ENCODE data around the gene IHH. TPM values are rescaled to one million over a fixed set of nuclear protein-coding genes. Genes with fewer than 3 reads are reported as not detected.

The IHH gene
- total RNA-seq, 2 experiments from 2014 or later = not detected

DNA sequence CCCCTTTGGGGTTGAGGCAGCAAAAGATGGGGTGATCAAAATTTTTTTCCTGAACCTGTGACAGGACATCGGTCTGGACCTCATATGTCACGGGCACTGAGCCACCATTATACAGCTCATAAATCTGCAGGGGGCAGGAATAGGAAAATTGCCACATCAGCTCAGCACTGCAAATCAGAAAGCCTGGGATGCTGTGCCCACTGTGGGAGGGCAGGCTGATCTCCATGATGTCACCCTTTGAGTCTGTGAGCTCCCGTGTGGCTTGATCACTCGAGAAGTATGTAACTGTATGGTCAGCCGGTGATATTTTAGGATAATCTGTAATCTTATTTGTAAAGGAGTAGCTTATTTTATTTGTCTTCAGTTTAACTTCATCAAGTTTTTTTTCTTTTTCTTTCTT lies 49.8 kb downstream of the IHH start:
- no peak for DNase-seq
- no peaks in the 10 kb centered on the region for H3K36me3 Mint-ChIP-seq
- H3K9me3 Mint-ChIP-seq = no peaks in the 10 kb centered on the region
- no peak overlapping the region for H3K27ac Mint-ChIP-seq
- no peak for ATAC-seq (ENCODE audit: low read depth)
- POLR2A ChIA-PET = interaction anchor here (0.8 kb wide), 1 partner anchor 34 kb away, joined by 13 read pairs; no protein-coding TSS in a partner anchor
- H3K27me3 Mint-ChIP-seq = peaks cover 19% of the 10 kb centered on the region
- H3K4me1 Mint-ChIP-seq = no peaks in the 10 kb centered on the region
- H3K4me3 Mint-ChIP-seq = no peak overlapping the region

GRCh38 chr2:219010162-219010756 lies 50.5 kb downstream of the IHH start:
- peaks cover 25% of the 10 kb centered on the region for H3K27me3 Mint-ChIP-seq
- no peaks in the 10 kb centered on the region for H3K4me1 Mint-ChIP-seq
- ATAC-seq (ENCODE audit: low read depth) = peak; percentile 45
- no peak overlapping the region for H3K27ac Mint-ChIP-seq
- H3K9me3 Mint-ChIP-seq = no peaks in the 10 kb centered on the region
- POLR2A ChIA-PET = interaction anchor here (0.8 kb wide), 1 partner anchor 34 kb away, joined by 13 read pairs; no protein-coding TSS in a partner anchor
- no peak for DNase-seq
- H3K4me3 Mint-ChIP-seq = no peak overlapping the region
- no peaks in the 10 kb centered on the region for H3K36me3 Mint-ChIP-seq

GRCh38 chr2:219009294-219009693 lies 51.4 kb downstream of the IHH start:
- Mint-ChIP-seq H3K27me3 (peaks cover 31% of the 10 kb centered on the region), H3K9me3 (no peaks in the 10 kb centered on the region), H3K4me3 (no peak overlapping the region), H3K36me3 (no peaks in the 10 kb centered on the region), H3K4me1 (no peaks in the 10 kb centered on the region), H3K27ac (no peak overlapping the region)
- POLR2A ChIA-PET = no interaction called here
- DNase-seq (no peak), ATAC-seq (ENCODE audit: low read depth) (no peak)

Small RNA genes within 50 kb of the gene (microRNA-seq; reads per million reads assigned to microRNA genes)
- not detected for gene MIR3131

Other genes with a start within 250 kb of the IHH start
- not detected for gene PRKAG3, start 229.1 kb downstream of the IHH start, total RNA-seq
- not detected for gene WNT6, start 201.1 kb downstream of the IHH start, total RNA-seq
- 1 to 10 TPM; 1.9 to 2.5 TPM for gene WNT10A, start 180.1 kb downstream of the IHH start, total RNA-seq
- not detected for gene CDK5R2, start 101.3 kb downstream of the IHH start, total RNA-seq
- gene FEV, start 75.7 kb downstream of the IHH start, total RNA-seq = not detected
- gene CRYBA2, start 67.5 kb downstream of the IHH start, total RNA-seq = not detected
- gene CFAP65, start 19.4 kb downstream of the IHH start, total RNA-seq = not detected
- gene NHEJ1, start 99.9 kb upstream of the IHH start, total RNA-seq = 10 to 100 TPM; 16.7 to 17.1 TPM
- gene SLC23A3, start 109.1 kb upstream of the IHH start, total RNA-seq = 1 to 10 TPM; 4.4 to 4.7 TPM
- gene CNPPD1, start 116.0 kb upstream of the IHH start, total RNA-seq = 10 to 100 TPM; 77.3 to 77.6 TPM
- gene RETREG2, start 117.4 kb upstream of the IHH start, total RNA-seq = 100 to 1,000 TPM; 129 TPM
- gene ZFAND2B, start 145.9 kb upstream of the IHH start, total RNA-seq = 10 to 100 TPM; 68.1 to 69.8 TPM
- 10 to 100 TPM; 13.1 to 14.3 TPM for gene ABCB6, start 158.0 kb upstream of the IHH start, total RNA-seq
- gene ATG9A, start 168.7 kb upstream of the IHH start, total RNA-seq = 10 to 100 TPM; 56.0 to 62.1 TPM
- 100 to 1,000 TPM; 170 to 177 TPM for gene ANKZF1, start 168.9 kb upstream of the IHH start, total RNA-seq
- gene GLB1L, start 184.5 kb upstream of the IHH start, total RNA-seq = 1 to 10 TPM; 3.3 to 4.1 TPM
- gene STK16, start 184.6 kb upstream of the IHH start, total RNA-seq = 10 to 100 TPM; 34.0 to 36.0 TPM
- not detected for gene TUBA4B, start 192.3 kb upstream of the IHH start, total RNA-seq
- 100 to 1,000 TPM; 237 to 266 TPM for gene TUBA4A, start 193.0 kb upstream of the IHH start, total RNA-seq
- 10 to 100 TPM; 65.9 to 67.5 TPM for gene DNAJB2, start 218.4 kb upstream of the IHH start, total RNA-seq
- not detected for gene PTPRN, start 248.5 kb upstream of the IHH start, total RNA-seq

Measured in activated naive CD8-positive, alpha-beta T cell treated with anti-CD3 and anti-CD28 coated beads, Interleukin-2, amount 10 ng/mL, durations not matched to agents 7 days and 5 days (primary cell).